HG03342 (cell line): ENCODE measurements around the gene PREB.

Source experiments
- ATAC-seq: cut with Tn5 transposase; IDR thresholded peaks from one replicate; pipeline ENCODE4 v1.9.1; 2021; ENCODE audit warnings: mild to moderate bottlenecking, moderate library complexity; ENCODE audit not compliant: unreplicated experiment

PREB gene

DNA sequence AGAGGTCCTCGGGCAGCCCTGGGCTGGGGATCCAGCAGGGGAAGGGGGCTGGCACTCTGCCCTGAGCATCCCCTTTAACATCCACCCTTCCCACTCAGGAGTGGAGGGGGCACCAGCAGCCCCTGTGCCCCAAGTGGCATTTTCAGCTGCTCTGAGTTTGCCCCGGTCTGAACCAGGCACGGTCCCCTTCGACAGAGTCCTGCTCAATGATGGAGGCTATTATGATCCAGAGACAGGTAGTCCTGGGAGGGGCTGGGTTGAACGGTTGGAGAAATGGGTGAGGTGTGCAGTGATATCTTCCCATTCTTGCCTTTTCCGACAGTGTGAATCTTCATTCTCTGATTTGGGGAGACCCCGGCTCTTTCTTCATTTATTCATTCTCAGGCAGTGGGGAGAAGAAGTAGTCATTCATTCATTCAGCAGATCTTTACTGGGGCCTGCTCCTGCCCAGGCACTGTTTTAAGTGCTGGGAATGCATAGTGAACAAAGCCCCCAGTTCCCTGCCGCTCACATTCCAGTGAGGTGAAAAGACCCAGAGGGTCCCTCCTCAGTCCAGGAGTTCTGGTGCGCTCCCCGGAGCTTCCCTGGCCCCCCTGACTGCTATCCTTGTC is 49.3 kb downstream of the PREB start:
- ATAC-seq, result no peak

DNA sequence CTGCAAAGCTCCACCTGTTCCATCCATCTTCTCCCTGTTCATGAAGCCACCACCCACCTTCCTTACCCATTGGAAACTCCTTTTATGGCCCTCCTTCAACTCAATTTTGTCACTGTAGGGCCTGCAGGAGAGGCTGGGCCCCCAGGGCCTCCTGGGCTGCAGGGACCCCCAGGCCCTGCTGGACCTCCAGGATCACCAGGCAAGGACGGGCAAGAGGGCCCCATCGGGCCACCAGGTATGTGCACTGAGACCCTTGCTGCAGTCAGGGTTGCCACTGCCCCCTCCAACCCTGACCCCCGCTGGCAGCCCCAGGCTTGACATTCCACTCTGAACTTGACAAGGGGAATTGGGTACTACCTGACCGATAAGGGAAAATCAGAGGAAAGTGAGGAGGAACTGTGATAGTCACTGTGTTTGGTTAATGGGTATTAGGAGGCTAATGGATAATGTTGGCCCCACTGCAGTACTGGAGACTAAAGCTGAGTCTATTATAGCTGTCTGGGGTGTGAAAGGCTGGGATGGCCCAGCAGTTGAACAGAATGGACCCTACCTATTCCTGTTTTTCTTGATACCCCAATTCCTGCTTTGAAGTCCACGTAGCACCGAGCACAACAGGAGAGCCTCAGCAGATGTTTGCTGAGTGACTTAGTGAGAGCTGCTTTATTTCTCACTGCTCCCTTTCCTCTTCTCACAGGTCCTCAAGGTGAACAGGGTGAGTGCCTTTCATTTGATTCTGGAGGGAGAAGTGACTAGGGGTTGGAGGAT is 50.0 kb downstream of the PREB start:
- ATAC-seq, result no peak

DNA sequence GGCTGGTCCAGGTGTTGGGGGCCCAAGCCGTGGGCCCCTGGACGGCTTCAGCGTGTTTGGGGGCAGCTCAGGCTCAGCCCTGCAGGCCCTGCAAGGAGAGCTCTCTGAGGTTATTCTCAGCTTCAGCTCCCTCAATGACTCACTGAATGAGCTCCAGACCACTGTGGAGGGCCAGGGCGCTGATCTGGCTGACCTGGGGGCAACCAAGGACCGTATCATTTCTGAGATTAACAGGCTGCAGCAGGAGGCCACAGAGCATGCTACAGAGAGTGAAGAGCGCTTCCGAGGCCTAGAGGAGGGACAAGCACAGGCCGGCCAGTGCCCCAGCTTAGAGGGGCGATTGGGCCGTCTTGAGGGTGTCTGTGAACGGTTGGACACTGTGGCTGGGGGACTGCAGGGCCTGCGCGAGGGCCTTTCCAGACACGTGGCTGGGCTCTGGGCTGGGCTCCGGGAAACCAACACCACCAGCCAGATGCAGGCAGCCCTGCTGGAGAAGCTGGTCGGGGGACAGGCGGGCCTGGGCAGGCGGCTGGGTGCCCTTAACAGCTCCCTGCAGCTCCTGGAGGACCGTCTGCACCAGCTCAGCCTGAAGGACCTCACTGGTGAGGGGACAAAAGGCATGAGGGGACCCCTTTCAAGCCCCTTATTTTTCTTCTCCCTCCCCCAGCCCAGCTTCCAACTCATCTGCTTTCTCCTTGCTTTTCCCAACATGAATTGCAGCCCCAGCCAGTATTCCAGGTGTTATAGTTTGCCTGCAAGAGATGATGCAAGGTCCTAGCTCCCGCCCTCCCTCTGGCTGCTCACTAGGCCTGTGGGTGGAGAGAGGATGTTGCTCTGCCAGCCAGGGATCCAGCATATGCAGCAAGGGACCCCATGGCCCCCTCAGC is 50.8 kb downstream of the PREB start:
- no peak for ATAC-seq

DNA sequence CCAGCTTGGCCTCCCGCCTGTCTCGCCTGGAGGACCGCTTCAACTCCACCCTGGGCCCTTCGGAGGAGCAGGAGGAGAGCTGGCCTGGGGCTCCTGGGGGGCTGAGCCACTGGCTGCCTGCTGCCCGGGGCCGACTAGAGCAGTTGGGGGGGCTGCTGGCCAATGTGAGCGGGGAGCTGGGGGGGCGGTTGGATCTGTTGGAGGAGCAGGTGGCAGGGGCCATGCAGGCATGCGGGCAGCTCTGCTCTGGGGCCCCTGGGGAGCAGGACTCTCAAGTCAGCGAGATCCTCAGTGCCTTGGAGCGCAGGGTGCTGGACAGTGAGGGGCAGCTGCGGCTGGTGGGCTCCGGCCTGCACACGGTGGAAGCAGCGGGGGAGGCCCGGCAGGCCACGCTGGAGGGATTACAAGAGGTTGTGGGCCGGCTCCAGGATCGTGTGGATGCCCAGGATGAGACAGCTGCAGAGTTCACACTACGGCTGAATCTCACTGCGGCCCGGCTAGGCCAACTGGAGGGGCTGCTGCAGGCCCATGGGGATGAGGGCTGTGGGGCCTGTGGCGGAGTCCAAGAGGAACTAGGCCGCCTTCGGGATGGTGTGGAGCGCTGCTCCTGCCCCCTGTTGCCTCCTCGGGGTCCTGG is 51.5 kb downstream of the PREB start:
- ATAC-seq, result no peak

DNA sequence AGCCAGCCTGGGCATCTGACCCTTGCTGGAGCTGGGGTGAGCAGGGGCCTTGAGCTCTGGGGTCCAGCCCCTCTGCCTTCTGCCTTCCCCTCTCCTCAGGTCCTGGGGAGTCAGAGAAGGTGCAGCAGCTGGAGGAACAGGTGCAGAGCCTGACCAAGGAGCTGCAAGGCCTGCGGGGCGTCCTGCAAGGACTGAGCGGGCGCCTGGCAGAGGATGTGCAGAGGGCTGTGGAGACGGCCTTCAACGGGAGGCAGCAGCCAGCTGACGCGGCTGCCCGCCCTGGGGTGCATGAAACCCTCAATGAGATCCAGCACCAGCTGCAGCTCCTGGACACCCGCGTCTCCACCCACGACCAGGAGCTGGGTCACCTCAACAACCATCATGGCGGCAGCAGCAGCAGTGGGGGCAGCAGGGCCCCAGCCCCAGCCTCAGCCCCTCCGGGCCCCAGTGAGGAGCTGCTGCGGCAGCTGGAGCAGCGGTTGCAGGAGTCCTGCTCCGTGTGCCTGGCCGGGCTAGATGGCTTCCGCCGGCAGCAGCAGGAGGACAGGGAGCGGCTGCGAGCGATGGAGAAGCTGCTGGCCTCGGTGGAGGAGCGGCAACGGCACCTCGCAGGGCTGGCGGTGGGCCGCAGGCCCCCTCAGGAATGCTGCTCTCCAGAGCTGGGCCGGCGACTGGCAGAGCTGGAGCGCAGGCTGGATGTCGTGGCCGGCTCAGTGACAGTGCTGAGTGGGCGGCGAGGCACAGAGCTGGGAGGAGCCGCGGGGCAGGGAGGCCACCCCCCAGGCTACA is 52.3 kb downstream of the PREB start:
- ATAC-seq, result no peak
